Colonic mucosa (tissue), 4 donors: ENCODE measurements around the gene SPINK5. TPM values are rescaled to one million over a fixed set of nuclear protein-coding genes. Genes with fewer than 3 reads are reported as not detected.
A peak's percentile ranks its signal among the peaks of the same experiment; 100 is the strongest.

ENCODE experiments used
- DNase-seq: peaks from one replicate; pipeline ENCODE4 v3.0.0-alpha.2; 2020
- H3K27ac ChIP-seq: fragments of 200-600 bp; one replicate; pipeline ENCODE4 v1.8.0; 2021
- H3K27me3 ChIP-seq: fragments of 200-600 bp; one replicate; pipeline ENCODE4 v1.8.0; 2021
- H3K36me3 ChIP-seq: fragments of 200-600 bp; one replicate; pipeline ENCODE4 v1.8.0; 2021
- H3K4me1 ChIP-seq: fragments of 200-600 bp; one replicate; pipeline ENCODE4 v1.8.0; 2021; ENCODE audit warnings: mild to moderate bottlenecking
- H3K4me3 ChIP-seq: fragments of 200-600 bp; one replicate; pipeline ENCODE4 v1.8.0; 2021
- H3K9ac ChIP-seq, 2 donors: one replicate each; pipeline ENCODE4 v1.7.0; 2013; ENCODE audit warnings: control low read depth in 2 of 2, low read depth in 2 of 2, low read length in 2 of 2
- H3K9me3 ChIP-seq: fragments of 200-600 bp; one replicate; pipeline ENCODE4 v1.8.0; 2021
- intact Hi-C: fragments of 100-400 bp; cut with DNase I; formaldehyde crosslinking; loops from one replicate; pipeline ENCODE4 v1.14.1; 2022
- total RNA-seq, 2 donors: library from RNA; stranded (reverse); fragmentation: NEBNext Ultra II Directional in 1 of 2; extraction: Animal tissue kit (Norgen Biotek cat#: 25700) in 1 of 2; gene quantifications; one replicate each; pipeline ENCODE4 v1.2.1, GENCODE V29; 2021
- TF ChIP-seq, protein P1 (sequence below): fragments of 200-600 bp; IDR thresholded peaks from one replicate; pipeline ENCODE4 v1.8.0; 2022; ENCODE audit warnings: antibody characterized with exemption, mild to moderate bottlenecking
- donor health status: healthy.
- donor health status: DM: no; HTN: no; CAD: no.
- donor health status: DM: no; HTN: no; CAD: no.

The SPINK5 gene
- total RNA-seq, 2 donors from 2014 or later = 25.6 to 29.0 TPM

DNA sequence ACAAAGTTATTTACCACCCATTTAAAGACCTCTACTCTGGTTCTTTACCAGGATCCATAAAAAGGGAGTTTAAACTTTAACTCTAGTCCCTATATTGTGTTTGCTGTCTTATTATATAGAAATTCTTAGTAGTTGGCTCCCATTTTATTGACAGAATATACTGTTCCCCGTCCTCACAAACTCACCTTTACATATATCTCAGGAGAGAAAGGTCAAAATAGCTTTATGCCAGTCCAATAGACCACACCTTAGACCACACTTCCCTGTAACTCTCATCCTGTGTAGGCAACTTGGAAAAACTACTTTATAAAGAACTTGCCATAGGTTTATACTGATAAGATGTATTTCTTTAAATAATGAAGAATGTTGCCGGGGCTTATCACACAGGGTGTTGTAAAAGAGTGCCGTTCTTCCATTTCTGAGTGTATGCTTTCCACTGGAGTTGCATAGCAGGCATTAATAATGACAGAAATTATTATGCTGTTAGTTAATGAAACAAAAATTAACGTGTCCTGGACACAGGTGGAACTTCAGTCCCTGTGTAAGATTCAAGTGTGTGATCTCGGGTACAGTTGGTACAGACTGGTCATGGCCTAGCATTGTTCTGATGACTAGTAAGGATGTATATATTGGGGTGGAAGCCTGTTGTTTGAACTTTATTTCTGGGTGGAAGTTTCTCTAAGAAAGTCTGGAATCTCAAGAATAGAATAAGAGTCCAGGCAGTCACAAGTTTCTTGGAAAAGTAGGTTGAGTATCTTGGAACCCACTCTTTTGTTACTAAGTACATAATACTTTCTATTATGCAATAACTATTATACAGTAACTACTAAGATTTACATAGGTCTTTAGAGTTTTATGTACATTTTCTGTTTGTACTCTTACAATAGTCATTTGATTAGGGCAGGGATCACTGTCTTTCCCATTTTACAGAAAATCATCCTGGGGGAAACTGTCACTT lies 71.6 kb downstream of the SPINK5 start:
- Histone ChIP-seq H3K4me3 (no peak overlapping the region), H3K27me3 (no peaks in the 10 kb centered on the region), H3K9ac (no peak overlapping the region), H3K9me3 (no peaks in the 10 kb centered on the region), H3K4me1 (no peaks in the 10 kb centered on the region), H3K36me3 (no peaks in the 10 kb centered on the region), H3K27ac (peak overlapping the region; percentile 69)
- intact Hi-C loops = no loop called here
- DNase-seq = no peak
- TF ChIP-seq, protein P1, sequence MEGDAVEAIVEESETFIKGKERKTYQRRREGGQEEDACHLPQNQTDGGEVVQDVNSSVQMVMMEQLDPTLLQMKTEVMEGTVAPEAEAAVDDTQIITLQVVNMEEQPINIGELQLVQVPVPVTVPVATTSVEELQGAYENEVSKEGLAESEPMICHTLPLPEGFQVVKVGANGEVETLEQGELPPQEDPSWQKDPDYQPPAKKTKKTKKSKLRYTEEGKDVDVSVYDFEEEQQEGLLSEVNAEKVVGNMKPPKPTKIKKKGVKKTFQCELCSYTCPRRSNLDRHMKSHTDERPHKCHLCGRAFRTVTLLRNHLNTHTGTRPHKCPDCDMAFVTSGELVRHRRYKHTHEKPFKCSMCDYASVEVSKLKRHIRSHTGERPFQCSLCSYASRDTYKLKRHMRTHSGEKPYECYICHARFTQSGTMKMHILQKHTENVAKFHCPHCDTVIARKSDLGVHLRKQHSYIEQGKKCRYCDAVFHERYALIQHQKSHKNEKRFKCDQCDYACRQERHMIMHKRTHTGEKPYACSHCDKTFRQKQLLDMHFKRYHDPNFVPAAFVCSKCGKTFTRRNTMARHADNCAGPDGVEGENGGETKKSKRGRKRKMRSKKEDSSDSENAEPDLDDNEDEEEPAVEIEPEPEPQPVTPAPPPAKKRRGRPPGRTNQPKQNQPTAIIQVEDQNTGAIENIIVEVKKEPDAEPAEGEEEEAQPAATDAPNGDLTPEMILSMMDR = no peak

DNA sequence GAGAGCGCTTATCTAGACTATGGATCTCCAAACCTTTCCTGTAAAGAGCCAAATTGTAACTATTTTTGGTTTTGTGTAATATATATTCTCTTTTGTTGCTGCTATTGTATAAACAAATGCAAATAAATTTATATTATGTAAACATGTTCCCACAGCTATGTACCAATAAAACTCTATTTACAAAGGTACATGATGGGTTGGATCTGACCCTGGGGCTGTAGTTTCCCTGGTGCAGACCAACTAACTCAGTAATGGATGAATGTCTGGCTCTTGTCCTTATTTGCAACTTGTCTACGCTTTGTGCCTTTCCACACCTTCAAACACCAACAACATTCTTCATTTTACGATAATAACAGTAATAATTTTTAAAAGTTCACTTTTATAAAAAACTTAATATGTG lies 77.1 kb downstream of the SPINK5 start:
- Histone ChIP-seq H3K9me3 (no peaks in the 10 kb centered on the region), H3K4me1 (no peaks in the 10 kb centered on the region), H3K36me3 (no peaks in the 10 kb centered on the region), H3K4me3 (no peak overlapping the region), H3K9ac (no peak overlapping the region), H3K27ac (no peak overlapping the region), H3K27me3 (no peaks in the 10 kb centered on the region)
- intact Hi-C loops = no loop called here
- DNase-seq = no peak
- TF ChIP-seq, protein P1 = no peak

DNA sequence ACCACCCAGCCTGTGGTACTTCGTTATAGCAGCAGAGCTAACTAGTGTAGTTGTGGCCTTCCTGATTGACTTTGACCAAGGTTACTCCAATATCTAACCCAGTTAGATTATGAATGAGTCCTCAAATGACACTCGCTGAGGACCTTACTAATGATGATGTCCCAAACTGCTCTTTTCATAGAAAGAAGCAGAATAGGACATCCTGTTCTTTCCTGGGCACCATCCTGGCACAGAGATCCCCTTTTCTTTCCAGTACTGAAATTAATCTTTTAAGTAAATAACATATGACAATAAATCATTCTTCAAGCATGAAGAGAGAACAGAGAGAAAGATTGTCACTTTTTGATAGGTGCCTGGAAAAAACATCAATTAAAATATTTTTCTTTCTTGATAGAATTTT lies 77.9 kb downstream of the SPINK5 start:
- TF ChIP-seq, protein P1 = no peak
- no peaks in the 10 kb centered on the region for H3K4me1 ChIP-seq
- H3K4me3 ChIP-seq = no peak overlapping the region
- H3K27ac ChIP-seq = no peak overlapping the region
- H3K36me3 ChIP-seq = no peaks in the 10 kb centered on the region
- intact Hi-C loops = no loop called here
- H3K27me3 ChIP-seq = no peaks in the 10 kb centered on the region
- H3K9ac ChIP-seq = no peak overlapping the region
- no peaks in the 10 kb centered on the region for H3K9me3 ChIP-seq
- DNase-seq = no peak

- intact Hi-C loops = no loop called here
- Histone ChIP-seq H3K27me3 (no peaks in the 10 kb centered on the region), H3K4me1 (peaks cover 3% of the 10 kb centered on the region), H3K9me3 (no peaks in the 10 kb centered on the region), H3K4me3 (no peak overlapping the region), H3K27ac (peak overlapping the region; percentile 74), H3K36me3 (no peaks in the 10 kb centered on the region), H3K9ac (no peak overlapping the region)
- TF ChIP-seq, protein P1 = no peak
- DNase-seq = peak; percentile 75
These were observed 82.1 kb downstream of the SPINK5 start for GRCh38 chr5:148145916-148146315.

- DNase-seq = peak; percentile 27
- intact Hi-C loops = no loop called here
- H3K27ac ChIP-seq = peak overlapping the region; percentile 74
- no peak overlapping the region for H3K4me3 ChIP-seq
- H3K27me3 ChIP-seq = no peaks in the 10 kb centered on the region
- peaks cover 3% of the 10 kb centered on the region for H3K4me1 ChIP-seq
- H3K9ac ChIP-seq = no peak overlapping the region
- TF ChIP-seq, protein P1 = no peak
- H3K36me3 ChIP-seq = no peaks in the 10 kb centered on the region
- no peaks in the 10 kb centered on the region for H3K9me3 ChIP-seq
These were observed 82.7 kb downstream of the SPINK5 start for GRCh38 chr5:148146487-148146886.
